Stimulated activated CD4-positive, alpha-beta T cell treated with anti-CD3 and anti-CD28 coated beads, Interleukin-4, amount 100 ng/mL, for 48 hours (primary cell): ENCODE measurements around the gene MAP3K6.
"Not testable (repeated sequence)": the region's sequence is repeated elsewhere in the genome, so short reads cannot be mapped to it uniquely, and the experiment has no call there.

ENCODE experiments used
- DNase-seq, 2 donors: peaks; one replicate each; pipeline ENCODE4 v3.0.0-alpha.2; 2020; ENCODE audit warnings: low read depth in 2 of 2

MAP3K6 gene

DNA sequence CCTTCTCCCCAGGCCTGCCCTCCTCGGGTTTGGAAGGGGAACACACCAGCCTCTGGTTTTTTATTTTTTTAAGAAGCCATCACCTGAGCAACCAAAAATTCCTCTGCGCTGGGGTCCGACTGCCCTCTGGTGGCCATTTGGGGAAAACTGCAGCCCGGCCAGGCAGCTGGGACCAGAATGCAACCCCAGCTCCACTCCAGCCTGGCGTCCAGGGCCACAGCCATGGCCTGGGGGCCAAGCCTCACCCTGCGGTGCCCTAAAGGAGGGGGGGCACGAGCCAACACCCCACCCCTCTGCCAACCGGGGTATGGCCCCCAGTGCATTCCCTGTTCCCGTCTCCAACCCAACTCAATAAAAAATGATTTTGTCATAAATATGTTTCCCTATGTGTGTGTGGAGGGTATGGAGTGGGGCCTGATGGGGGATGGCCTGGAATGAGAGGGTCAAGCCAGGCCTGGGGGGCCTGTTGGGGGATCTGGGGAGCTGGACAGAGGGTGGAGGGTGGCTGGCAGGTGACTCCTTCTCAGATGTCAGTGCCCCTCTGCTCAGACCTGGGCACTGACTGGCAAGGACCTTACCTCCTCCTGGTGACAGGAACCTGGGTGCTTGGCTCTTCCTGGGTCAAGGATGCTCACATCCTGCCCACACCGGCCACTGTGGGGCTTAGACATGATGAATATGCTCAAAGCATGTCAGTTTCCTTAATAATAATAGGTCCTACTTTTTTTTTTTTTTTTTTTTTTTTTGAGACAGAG is 28.9 kb upstream of the MAP3K6 start:
- DNase-seq: peak; percentile 69 to 73

DNA sequence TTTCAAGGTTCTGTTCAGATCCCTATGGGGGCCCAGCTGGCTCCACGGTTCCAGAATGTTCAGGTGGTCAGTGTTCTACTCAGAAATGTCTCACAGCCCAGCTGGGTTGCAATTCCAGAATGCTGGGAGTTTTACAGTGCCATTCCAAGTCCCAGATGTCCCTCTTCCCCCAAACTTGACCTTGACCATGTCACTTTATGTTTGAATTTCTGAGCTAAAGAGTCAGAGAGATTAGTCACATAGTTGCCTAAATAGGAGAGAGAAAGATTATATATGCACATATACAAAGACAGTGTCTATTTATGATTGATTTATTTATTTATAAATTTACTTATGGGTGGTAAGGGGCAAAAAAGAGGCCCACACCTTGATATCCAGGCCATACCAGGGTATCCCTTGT is 28.2 kb upstream of the MAP3K6 start:
- no peak for DNase-seq

DNA sequence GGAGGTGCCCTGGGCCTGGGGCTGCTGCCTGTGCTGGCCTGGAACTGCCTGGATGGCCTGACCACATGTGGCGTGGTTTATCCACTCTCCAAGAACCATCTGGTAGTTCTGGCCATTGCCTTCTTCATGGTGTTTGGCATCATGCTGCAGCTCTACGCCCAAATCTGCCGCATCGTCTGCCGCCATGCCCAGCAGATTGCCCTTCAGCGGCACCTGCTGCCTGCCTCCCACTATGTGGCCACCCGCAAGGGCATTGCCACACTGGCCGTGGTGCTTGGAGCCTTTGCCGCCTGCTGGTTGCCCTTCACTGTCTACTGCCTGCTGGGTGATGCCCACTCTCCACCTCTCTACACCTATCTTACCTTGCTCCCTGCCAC is 27.5 kb upstream of the MAP3K6 start:
- no peak for DNase-seq

DNA sequence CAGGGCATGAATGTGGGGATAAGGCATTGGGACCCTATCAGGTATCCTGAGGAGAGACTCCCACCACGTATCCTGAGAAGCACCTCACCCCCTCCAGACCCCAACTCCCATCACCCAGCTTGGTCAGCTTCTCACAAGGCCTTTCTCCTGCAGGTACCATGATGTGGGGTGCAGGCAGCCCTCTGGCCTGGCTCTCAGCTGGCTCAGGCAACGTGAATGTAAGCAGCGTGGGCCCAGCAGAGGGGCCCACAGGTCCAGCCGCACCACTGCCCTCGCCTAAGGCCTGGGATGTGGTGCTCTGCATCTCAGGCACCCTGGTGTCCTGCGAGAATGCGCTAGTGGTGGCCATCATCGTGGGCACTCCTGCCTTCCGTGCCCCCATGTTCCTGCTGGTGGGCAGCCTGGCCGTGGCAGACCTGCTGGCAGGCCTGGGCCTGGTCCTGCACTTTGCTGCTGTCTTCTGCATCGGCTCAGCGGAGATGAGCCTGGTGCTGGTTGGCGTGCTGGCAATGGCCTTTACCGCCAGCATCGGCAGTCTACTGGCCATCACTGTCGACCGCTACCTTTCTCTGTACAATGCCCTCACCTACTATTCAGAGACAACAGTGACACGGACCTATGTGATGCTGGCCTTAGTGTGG is 27.0 kb upstream of the MAP3K6 start:
- DNase-seq: no peak

DNA sequence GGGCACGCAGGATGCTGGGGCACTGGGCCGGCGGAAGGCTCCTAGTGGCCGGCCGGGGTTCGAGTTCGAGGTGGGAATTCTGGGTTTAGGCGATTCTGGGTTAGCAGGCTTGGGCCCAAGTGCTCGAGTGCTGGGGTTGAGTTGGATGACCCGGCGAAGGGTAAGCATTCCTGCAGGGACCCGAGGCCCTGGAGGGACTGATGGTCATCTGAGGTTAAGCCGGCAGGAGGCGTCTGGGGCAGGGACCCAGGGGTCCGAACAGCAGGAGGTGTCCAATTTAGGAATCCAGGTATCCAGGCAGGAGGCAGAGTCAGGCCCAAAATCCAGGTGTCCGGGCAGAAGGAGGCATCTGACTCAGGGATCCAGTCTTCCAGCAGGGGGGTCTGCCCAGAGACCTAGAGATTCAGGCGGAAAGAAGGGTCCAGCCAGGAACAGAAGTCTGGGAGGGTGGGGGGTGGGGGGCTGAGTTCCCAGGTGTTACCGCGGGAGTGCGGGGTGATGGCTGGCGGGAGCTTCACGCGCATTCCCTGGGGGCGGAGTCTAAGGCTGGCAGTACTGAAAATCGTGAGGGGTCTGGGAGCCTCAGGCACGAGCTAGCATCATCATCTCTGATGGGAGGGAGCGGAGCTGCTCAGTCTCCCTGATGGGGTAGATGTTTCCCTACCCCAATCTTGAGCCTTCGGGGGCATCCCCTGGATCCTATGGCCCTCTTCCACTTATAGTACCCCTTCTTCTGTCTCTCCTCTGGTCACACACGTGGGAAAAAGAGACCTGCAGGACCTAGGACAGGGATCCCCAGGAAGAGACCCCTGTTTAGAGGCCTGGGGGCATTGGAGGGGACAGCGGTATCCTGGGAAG is 26.2 kb upstream of the MAP3K6 start:
- DNase-seq: no peak

DNA sequence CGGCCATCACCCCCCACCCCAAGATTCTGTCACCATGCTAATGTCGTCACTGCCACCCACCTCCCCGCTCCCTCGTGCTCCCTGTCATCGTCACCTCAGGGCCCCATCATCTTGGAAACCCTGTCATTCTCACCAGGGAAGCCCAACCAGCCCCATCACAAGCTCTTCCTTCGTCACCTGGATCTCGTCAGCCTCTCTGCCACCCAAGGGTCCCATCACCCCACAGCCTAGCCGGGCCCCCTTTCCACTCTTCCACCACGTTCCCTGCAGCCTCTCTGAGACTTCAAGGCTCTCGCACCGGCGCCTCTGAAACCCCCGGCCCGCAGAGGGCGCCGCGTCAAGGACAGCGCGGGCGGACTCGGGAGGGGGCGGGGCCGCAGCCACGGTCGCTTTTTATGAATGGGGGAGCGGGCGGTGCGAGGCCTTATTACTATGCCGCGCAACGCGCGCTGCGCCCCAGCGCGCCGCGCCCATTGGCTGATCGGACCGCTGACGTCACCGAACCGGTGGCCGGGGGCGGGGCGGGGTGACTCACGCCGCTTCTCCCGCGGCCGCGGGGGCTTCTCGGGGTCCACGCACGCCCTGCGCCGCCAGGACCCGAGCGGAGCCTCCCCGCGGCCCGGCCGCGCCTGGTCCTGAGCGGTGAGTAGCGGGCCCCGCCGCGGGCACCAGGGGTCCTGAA is 25.5 kb upstream of the MAP3K6 start, which contains the start of gene GPR3:
GPR3 (plus strand) TSS at position 527 of the 682 bp plus-strand sequence. CDS start 1,177 bp downstream, outside the sequence.
- DNase-seq: peak; percentile 92 to 95

DNA sequence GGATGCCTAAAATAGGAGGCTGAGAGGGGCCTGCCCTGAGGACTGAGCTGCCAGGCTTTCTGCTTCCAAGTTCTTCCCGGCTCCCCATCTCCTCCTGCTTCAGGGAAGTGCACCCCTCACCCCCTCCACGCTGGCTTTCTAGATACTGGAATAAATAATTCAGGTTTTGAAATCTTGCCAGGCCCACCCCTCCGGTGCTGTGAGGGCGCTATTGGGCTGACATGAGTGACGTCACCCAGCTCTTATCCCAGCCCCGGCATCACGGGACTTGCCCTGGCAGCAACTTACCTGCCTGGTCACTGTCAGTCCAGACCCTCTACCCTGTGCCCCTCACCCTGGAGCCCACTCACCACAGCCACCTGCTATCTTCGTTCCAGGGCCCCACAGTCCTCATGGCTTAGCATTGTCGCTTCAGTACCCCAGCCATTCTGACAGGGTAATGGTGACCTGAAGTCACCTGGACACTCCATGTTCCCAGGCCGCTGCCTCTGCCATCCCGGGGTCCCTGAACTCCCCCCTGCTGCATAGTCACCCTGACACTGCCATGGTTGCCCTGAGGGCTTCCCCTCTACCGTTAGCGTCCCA is 24.8 kb upstream of the MAP3K6 start:
- DNase-seq: no peak

DNA sequence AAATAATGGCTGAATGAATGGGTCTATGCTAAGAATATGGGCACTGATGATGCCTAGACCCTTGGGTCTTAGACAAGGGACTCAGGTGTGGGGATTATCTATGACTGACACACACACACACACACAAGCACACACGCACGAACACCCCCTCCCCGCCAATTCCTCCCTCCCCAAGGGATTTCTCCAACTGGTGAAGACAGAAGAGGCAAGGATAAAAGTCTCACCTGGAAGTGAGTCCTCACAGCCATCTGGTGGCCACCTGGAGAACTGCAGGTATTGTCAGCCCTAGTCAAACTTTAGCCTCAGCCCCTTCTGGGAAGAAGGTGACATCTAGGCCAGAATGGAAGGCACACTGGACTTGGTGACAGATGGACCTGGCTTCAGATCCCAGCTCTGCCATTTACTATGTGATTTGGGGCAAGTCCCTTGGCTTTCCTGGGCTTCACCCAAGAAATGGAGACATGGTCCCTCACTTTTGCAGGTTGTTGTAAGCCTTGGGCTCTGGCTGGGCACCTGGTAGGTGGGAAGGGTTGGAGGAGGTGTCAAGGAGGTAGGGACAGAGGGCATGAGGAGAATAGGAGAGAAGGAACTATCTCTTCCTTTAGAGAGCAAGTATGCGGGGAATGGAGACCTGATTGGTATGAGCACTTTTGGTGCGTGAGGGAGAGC is 21.7 kb upstream of the MAP3K6 start:
- peak; percentile 64 to 70 for DNase-seq

DNA sequence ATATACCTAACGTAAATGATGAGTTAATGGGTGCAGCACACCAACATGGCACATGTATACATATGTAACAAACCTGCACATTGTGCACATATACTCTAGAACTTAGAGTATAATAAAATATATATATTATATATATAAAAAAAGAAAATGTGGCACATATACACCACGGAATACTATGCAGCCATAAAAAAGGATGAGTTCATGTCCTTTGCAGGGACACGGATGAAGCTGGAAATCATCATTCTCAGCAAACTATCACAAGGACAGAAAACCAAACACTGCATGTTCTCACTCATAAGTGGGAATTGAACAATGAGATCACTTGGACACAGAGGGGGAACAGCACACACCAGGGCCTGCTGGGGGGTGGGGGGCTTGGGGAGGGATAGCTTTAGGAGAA is 18.0 kb upstream of the MAP3K6 start:
- not testable (repeated sequence) for DNase-seq

DNA sequence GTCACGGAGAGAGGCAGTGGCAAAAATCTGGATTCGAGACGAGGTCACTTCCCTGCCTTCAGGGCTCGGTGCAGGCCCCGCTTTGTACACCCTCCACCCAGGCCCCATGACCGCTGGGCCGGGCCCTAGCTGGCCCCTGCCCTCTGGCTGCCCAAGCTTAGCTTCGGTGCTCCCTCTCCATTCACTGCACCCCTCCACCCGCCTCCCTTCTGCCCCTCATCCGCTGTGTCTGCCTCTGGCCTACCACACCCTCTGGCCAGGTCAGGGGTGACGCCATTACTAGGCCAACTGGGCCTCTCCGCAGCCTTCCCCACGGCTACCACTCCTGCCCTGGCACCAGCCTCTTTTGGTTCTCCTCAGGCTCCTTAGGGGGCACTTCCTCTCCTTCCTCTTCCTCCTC is 16.9 kb upstream of the MAP3K6 start:
- no peak for DNase-seq

DNA sequence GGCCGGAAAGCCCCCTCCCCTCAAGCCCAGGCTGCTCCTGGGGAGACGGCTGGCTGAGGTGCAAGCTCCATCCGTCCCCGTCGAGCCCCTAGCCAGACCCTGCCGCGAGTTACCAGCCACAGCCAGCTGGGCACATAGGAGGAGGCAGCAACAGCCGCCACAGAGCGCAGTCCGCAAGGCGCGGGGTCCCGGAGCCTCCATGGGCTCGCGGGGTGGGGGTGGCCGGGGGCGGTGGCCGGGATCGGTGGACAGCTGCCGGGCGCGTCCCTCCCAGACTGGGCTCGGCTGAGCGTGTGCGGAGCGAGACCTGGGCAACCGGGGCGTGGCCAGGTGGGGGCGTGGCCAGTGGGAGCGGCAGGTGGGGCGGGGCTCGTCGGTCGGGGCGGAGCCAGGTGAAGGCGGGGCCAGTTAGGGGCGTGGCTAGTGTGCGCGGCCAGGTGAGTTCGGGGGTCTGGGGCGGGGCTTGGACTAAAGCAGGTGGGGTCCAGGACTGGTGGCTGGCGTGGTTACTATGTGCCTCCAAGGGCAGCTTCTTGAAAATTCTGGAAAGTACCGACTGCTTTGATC is 16.4 kb upstream of the MAP3K6 start, which contains the start of gene CD164L2:
CD164L2 (minus strand) TSS at position 295 of the 567 bp plus-strand sequence; CDS start at position 201, 94 bp downstream.
- peak; percentile 43 to 57 for DNase-seq

DNA sequence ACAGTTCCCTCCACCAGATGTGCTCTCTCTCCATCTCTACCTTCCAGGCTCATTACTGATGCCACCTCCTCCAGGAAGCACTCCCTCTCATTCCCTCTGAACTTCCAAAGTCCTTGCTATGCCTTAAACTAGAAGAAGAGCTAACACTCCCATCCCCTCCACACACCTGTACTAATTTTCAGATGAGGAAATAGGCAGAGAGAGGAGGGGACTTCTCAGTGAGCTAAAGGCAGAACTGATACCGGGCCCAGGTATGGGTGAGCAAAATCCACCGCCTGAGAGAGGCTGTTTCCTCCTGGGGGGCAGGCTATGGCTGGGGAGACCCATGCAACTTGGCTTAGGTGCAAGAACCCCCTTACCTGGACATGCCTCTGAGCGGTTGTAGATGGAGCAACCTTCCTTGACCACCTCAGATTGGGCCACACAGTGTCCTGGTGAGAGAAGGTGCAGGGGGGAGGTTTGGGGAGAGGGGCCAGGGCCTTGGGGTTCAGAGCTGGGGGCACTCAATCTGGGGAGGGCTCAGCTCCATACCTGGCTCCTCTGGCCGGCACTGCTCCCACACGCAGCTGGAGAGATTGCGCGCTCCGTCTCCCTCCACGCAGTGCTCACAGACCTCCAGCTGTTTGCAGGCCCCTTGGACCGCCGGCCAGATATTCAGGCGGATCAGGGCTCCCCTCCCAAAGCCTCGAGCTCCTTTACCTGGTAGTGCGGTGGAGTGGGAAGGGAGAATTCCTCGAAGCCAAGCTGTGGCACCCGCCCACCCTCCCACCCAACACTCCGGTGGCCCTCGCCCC is 15.4 kb upstream of the MAP3K6 start:
- DNase-seq: no peak

DNA sequence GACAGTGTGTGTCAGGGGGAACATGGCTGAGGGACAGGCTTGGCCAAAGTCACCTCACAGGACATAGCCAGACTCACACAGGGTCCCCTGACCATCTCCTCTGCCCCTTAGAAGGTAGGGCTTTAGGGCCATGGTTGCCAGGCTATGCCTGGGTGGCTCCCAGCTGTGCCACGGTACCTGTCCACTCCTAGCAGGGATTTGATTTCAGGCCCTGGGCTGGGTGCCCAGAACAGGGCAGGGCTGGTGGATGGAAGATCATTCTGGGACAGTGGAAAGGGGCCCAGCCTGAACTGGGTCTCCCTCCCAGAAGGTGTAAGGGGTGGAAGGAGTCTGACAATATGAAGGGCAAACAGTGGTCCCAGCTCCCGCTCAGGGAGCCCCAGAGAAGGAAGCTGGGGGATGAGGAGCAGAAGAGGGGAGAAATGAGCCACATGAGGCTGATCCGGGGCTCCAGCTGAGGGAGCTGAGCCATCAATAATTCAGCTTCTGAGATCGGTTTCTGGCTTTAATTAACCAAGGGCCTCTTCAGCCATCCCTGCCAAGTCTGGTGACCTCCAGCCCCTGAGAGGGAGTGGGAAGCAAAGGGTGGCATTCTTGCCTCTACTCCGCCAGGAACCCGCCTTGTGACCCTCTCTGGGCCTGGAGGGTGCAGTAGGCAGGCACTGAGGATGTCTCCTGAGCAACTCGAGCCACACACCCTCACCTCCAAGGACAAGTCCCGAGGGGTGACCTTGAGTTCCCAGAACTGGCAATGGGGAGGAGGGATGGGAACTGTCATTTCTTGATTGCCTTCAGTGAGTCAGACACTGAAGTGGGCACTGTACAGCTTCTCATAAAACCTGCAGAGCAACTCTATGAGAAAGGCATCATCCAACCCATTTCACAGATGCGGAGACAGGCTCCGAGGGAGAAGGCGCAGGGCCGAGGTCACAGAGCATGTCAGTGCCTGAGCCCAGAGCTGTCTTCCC is 14.3 kb upstream of the MAP3K6 start:
- DNase-seq: no peak

DNA sequence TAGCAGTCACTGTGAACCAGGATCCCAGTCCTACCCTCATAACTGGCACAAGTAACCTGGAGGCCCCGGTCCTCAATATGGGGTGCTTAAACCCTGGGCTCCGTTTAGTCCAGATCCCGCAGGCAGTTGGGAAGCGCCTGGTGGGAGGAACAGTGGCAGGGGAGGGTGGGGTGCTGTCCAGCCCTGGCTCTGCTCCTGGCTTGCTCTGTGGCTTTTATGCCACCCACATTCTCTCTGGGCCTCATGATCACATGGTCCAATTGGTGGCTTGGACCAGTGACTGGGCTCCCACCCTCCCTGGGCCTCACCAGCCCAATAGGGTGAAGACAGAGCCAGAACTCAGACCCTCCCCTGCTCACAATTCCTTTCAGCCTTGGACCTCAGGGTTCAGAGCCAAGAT is 13.5 kb upstream of the MAP3K6 start:
- DNase-seq: no peak

DNA sequence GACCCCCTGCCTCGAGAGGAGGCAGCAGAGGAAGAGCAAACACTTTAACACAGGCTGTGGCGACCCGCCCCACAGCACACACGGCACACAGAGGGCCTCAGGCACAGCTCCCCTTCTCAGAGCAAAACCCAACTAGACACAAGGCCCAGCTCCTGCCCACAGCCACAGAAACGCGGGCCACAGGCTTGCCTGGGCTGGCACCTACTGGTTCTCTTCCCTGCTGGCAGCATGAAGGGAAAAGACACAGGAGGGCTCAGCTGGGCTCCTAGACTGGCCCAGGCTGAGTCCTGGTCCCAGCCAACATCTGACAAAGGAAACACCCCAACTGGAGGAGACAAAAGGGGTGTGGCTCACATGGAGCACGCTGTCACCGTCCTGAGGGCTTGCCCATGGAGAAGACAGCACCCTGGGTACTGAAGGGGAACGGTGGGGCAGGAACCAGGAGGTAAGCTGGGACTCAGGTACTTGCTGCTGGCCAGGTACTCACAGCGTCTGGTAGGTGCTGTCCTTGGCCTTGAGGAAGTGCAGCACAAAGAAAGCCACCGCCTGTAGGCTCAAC is 12.9 kb upstream of the MAP3K6 start:
- DNase-seq: no peak

DNA sequence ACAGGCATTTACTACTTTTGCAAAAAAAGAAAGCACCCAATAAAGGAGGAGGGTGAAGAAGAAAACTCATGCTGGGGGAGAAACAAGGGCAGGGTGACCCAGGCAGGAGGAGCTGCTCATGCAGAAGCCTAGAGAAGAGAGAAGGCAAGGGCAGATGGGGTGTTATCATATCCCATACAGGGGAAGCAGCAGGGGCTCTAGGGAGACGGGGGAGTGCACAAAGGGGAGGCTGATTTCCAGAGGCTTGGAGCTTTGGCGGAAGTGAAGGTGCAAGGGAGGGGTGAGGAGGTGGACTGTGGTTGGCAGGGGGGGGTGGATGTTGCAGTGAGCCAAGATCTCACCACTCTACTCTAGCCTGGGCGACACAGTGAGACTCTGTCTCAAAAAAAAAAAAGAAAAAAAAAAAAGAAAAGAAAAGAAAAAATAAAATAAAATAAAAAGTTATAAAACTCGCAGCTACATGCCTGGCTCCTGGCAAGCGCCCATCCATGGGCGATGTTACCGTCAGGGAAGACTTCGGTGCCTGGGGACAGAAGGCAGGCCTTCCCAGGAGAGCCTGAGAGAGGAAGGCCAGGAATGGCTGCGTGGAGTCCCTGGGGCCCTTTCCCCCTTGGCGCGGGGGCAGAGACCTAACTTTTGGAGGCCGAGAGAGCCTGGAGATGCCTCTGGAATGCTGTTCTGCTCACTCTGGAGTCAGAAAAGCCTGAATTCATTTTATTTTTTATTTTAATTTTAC is 11.2 kb upstream of the MAP3K6 start:
- no peak for DNase-seq

DNA sequence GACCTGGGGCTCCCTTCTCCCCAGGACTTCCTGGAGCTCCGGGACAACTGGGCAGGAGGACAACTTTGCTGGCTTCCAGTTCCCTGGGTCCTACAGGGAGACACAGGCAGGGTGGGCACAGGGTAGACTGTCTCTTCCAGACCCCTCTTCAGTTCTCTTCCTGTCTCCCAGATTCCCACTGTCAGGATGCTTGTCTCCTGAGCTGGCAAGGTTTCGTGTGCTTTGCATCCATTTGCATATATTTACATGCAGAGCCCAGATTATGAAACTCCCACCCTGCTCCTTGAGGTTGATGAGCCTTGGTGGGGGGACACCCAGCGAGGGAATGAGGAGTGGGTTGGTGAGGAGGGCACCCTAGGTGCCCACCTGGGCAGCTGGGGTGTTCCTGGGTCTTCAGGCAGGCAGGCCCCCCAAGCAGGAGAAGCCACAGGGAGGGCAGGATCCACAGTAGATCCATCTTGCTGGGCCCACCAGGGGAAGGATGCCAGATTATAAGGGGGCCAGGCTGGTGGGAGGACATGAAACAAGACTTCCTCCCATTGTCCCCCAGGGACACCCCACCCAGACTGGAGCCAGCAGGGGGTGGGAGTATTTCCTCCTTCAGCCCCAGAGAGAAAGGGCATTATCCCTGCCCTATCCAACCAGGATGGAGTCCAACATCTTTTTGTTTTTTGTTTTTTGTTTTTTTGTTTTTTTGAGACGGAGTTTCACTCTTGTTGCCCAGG is 7.8 kb upstream of the MAP3K6 start, which contains the start of gene FCN3:
FCN3 (minus strand) TSS at position 463 of the 725 bp plus-strand sequence; CDS start at position 457, 6 bp downstream.
- no peak for DNase-seq
